Loucy (cell line): ENCODE data around the gene SAE1.
"Not testable (repeated sequence)": the region's sequence is repeated elsewhere in the genome, so short reads cannot be mapped to it uniquely, and the experiment has no call there.

Experiments
- H2AFZ ChIP-seq: fragments of 200-600 bp; sonication (generic); 2 replicates; pipeline ENCODE4 v1.6.0; 2016; ENCODE audit warnings: antibody characterized with exemption, mild to moderate bottlenecking, low read length, moderate library complexity
- H3F3A ChIP-seq: fragments of 200-600 bp; 2 replicates; pipeline ENCODE4 v1.6.0; 2016; ENCODE audit warnings: antibody characterized with exemption, low read depth, mild to moderate bottlenecking
- H3K27me3 ChIP-seq: fragments of 200-600 bp; sonication (generic); 2 replicates; pipeline ENCODE4 v1.6.1; 2014; ENCODE audit warnings: low read length, mild to moderate bottlenecking; ENCODE audit not compliant: insufficient read depth, poor library complexity, severe bottlenecking
- H3K36me3 ChIP-seq: fragments of 200-600 bp; sonication (generic); 2 replicates; pipeline ENCODE4 v1.6.1; 2016; ENCODE audit warnings: low read length; ENCODE audit not compliant: insufficient read depth
- H3K4me1 ChIP-seq: fragments of 200-600 bp; sonication (generic); 2 replicates; pipeline ENCODE4 v1.5.1; 2014; ENCODE audit warnings: low read length, mild to moderate bottlenecking; ENCODE audit not compliant: insufficient read depth, poor library complexity, severe bottlenecking
- H3K4me2 ChIP-seq: fragments of 200-600 bp; sonication (generic); 2 replicates; pipeline ENCODE4 v1.6.0; 2014; ENCODE audit warnings: antibody characterized with exemption, low read length, low read depth, mild to moderate bottlenecking; ENCODE audit not compliant: poor library complexity, severe bottlenecking
- H3K4me3 ChIP-seq: fragments of 200-600 bp; sonication (generic); 2 replicates; pipeline ENCODE4 v1.5.1; 2014; ENCODE audit warnings: low read length, mild to moderate bottlenecking, mixed read lengths; ENCODE audit not compliant: poor library complexity, severe bottlenecking
- H3K79me2 ChIP-seq: fragments of 200-600 bp; sonication (generic); 2 replicates; pipeline ENCODE4 v1.6.1; 2014; ENCODE audit warnings: low read length; ENCODE audit not compliant: insufficient read depth
- H3K9ac ChIP-seq: fragments of 200-600 bp; sonication (generic); 2 replicates; pipeline ENCODE4 v1.6.0; 2014; ENCODE audit warnings: mild to moderate bottlenecking, low read depth, low read length, moderate library complexity; ENCODE audit not compliant: poor library complexity, severe bottlenecking
- H3K9me2 ChIP-seq: fragments of 200-600 bp; sonication (generic); replicated peaks from 2 replicates; pipeline ENCODE4 v1.6.1; 2016; ENCODE audit warnings: low read depth, low read length, mixed read lengths
- H3K9me3 ChIP-seq: fragments of 200-600 bp; sonication (generic); 2 replicates; pipeline ENCODE4 v1.6.1; 2014; ENCODE audit warnings: mild to moderate bottlenecking, antibody characterized with exemption, low read length, low read depth; ENCODE audit not compliant: insufficient read depth
- H4K20me1 ChIP-seq: fragments of 200-600 bp; sonication (generic); 2 replicates; pipeline ENCODE4 v1.6.0; 2014; ENCODE audit warnings: antibody characterized with exemption, low read length, mild to moderate bottlenecking; ENCODE audit not compliant: insufficient read depth, poor library complexity, severe bottlenecking
- EZH2phosphoT487 ChIP-seq: fragments of 200-600 bp; IDR thresholded peaks from 2 replicates; pipeline ENCODE4 v1.6.1; 2018; ENCODE audit warnings: antibody characterized with exemption, mild to moderate bottlenecking, moderate library complexity, borderline replicate concordance
- TF ChIP-seq, protein P1 (sequence below): fragments of 200-600 bp; sonication (generic); conservative IDR thresholded peaks from 2 replicates; pipeline ENCODE4 v1.5.1; 2014; ENCODE audit warnings: mild to moderate bottlenecking, antibody characterized with exemption, low read length

SAE1 gene

DNA sequence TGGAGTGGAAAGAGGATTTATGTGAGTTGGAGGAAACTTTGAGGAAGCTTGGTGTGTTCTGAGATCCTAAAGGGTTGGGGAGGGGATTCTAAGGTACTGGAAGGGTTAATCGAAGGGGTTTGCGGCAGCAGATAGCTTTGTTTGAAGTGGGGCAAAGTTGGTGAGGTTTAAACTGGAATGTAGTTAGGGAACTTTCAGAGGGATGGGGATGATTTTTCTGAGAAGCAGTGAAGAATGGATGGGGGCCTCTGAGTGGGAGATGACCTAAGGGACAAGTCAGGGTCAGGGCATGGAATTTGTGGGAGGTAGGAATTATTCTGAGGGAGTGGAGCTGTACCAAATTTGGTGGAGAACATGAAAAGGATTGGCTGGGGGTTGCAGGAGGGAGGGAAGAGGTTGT lies 3.9 kb downstream of the SAE1 start:
- Histone ChIP-seq H3K27me3 (no peaks in the 10 kb centered on the region), H3K9ac (peak overlapping the region; percentile 97), H2AFZ (no peak overlapping the region), H3K4me2 (peak overlapping the region; percentile 95), H4K20me1 (peaks cover 76% of the 10 kb centered on the region), H3K36me3 (peaks cover 10% of the 10 kb centered on the region; the same call in 1 of the 2 replicates), H3K79me2 (peaks cover 91% of the 10 kb centered on the region), H3K9me2 (no peaks in the 10 kb centered on the region), H3K4me3 (peak overlapping the region; percentile 96), H3F3A (no peaks in the 10 kb centered on the region), H3K9me3 (no peaks in the 10 kb centered on the region), H3K4me1 (peaks cover 46% of the 10 kb centered on the region)
- TF ChIP-seq EZH2phosphoT487, result no peak
- TF ChIP-seq, protein P1, sequence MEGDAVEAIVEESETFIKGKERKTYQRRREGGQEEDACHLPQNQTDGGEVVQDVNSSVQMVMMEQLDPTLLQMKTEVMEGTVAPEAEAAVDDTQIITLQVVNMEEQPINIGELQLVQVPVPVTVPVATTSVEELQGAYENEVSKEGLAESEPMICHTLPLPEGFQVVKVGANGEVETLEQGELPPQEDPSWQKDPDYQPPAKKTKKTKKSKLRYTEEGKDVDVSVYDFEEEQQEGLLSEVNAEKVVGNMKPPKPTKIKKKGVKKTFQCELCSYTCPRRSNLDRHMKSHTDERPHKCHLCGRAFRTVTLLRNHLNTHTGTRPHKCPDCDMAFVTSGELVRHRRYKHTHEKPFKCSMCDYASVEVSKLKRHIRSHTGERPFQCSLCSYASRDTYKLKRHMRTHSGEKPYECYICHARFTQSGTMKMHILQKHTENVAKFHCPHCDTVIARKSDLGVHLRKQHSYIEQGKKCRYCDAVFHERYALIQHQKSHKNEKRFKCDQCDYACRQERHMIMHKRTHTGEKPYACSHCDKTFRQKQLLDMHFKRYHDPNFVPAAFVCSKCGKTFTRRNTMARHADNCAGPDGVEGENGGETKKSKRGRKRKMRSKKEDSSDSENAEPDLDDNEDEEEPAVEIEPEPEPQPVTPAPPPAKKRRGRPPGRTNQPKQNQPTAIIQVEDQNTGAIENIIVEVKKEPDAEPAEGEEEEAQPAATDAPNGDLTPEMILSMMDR, result no peak

DNA sequence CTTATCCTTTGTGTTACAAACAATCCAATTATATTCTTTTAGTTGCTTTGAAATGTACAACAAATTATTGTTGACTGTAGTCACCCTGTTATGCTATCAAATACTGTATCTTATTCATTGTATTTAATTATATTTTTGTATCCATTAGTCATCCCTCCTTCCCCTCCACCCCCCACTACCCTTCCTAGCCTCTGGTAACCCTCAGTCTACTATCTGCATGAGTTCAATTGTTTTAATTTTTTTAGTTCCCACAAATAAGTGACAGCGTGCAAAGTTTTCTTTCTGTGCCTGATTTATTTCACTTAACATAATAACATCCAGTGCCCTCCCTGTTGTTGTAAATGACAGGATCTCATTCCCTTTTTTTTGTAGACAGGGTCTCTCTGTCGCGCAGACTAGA lies 4.5 kb downstream of the SAE1 start:
- H3K4me1 ChIP-seq, result peaks cover 42% of the 10 kb centered on the region

DNA sequence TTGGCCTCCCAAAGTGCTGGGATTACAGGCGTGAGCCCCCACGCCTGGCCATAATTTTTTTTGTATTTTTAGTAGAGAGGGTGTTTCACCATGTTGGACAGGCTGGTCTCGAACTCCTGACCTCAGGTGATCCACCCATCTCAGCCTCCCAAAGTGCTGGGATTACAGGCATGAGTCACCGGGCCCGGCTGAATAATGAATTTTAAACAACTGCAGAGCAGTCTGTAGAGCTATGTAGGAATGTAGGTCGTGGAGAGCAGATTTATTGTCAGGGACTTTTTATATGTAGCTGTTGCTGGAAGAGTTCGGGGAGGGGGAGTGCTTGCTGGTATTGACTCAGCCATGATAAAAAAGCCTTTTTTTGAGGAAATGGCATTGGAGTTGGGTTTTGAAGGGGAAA lies 10.6 kb downstream of the SAE1 start:
- not testable (repeated sequence) for H3K4me3 ChIP-seq, H2AFZ ChIP-seq, H3K4me2 ChIP-seq, H3K27me3 ChIP-seq, H3K9me2 ChIP-seq, H3F3A ChIP-seq, H3K4me1 ChIP-seq, H3K9me3 ChIP-seq, H3K9ac ChIP-seq
- Histone ChIP-seq H3K79me2 (peaks cover 89% of the 10 kb centered on the region), H4K20me1 (peaks cover 75% of the 10 kb centered on the region), H3K36me3 (peaks cover 60% of the 10 kb centered on the region)

More for the DNA sequence above, 4.5 kb downstream of the SAE1 start:
- no peak for TF ChIP-seq EZH2phosphoT487
- TF ChIP-seq, protein P1, result no peak
- Histone ChIP-seq H3K27me3 (no peaks in the 10 kb centered on the region), H3K9ac (peak overlapping the region; percentile 97), H3K9me2 (no peaks in the 10 kb centered on the region), H4K20me1 (peaks cover 78% of the 10 kb centered on the region), H3K4me3 (peak overlapping the region; percentile 96), H3K9me3 (no peaks in the 10 kb centered on the region), H3F3A (no peaks in the 10 kb centered on the region), H3K36me3 (peaks cover 10% of the 10 kb centered on the region; the same call in 1 of the 2 replicates), H3K79me2 (peaks cover 94% of the 10 kb centered on the region), H3K4me2 (peak overlapping the region; percentile 95), H2AFZ (no peak overlapping the region)

DNA sequence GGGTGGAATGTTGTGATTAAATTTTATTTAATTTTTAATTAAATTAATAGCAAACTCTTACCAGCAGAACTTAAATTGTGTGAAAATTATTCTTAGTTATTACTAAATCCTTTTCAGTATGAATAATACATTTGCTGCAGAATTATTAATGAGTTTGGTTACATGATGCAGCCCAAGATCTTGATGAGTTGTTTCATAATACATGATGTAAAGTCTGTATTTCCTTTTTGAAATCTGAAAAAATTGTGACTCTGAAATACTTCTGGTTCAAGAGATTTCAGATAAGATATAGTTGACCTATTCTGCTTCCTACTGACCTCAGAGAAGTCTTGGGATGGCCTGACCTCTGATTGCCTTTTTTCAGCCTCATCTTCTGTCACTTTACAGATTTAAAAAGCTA lies 11.1 kb downstream of the SAE1 start:
- H2AFZ ChIP-seq, result no peak overlapping the region
- no peak overlapping the region for H3K9ac ChIP-seq
- peaks cover 6% of the 10 kb centered on the region; the same call in 1 of the 2 replicates for H3F3A ChIP-seq
- no peak overlapping the region for H3K4me3 ChIP-seq
- no peak for TF ChIP-seq EZH2phosphoT487
- TF ChIP-seq, protein P1, result no peak
- H3K27me3 ChIP-seq, result no peaks in the 10 kb centered on the region
- H3K4me2 ChIP-seq, result no peak overlapping the region
- no peaks in the 10 kb centered on the region for H3K9me2 ChIP-seq
- H3K79me2 ChIP-seq, result peaks cover 89% of the 10 kb centered on the region
- peaks cover 74% of the 10 kb centered on the region for H4K20me1 ChIP-seq
- peaks cover 2% of the 10 kb centered on the region for H3K4me1 ChIP-seq
- no peaks in the 10 kb centered on the region for H3K9me3 ChIP-seq
- H3K36me3 ChIP-seq, result peaks cover 64% of the 10 kb centered on the region
